ENCODE data around the gene SOD3. TPM values are rescaled to one million over a fixed set of nuclear protein-coding genes. Genes with fewer than 3 reads are reported as not detected.

The SOD3 gene
- total and polyA plus RNA-seq, 2 donors from 2014 or later, result 111 to 193 TPM

- no peak for DNase-seq
- H3K36me3 ChIP-seq (ENCODE audit: control insufficient read depth in 2 of 3, insufficient read depth in 3 of 3, low read length in 3 of 3), result no peaks in the 10 kb centered on the region
- H3K4me3 ChIP-seq (ENCODE audit: low read length in 3 of 3), result no peak overlapping the region
- no peaks in the 10 kb centered on the region for H3K9me3 ChIP-seq (ENCODE audit: control insufficient read depth in 2 of 3, insufficient read depth in 1 of 3, low read length in 3 of 3)
- TF ChIP-seq CTCF (IDR thresholded peaks at IDR 0.05; ENCODE audit: borderline replicate concordance, extremely low read depth, insufficient read depth), result no peak
- H3K4me1 ChIP-seq (ENCODE audit: control insufficient read depth in 2 of 3, insufficient read depth in 2 of 3, low read depth in 1 of 3, low read length in 3 of 3), result peaks cover 0 to 13% (median 8%) of the 10 kb centered on the region in 3 donors
- no peak overlapping the region for H3K27ac ChIP-seq (ENCODE audit: low read depth in 2 of 2, low read length in 2 of 2)
- no peak for FAIRE-seq
- peaks cover 8% of the 10 kb centered on the region for H3K27me3 ChIP-seq (ENCODE audit: control insufficient read depth, insufficient read depth, low read length)
- no peak overlapping the region for H3K9ac ChIP-seq (ENCODE audit: low read length in 3 of 3)
- intact Hi-C loops (cut with DNase I), result no loop called here
These were observed 3.8 kb downstream of the SOD3 start for GRCh38 chr4:24799196-24799543.

GRCh38 chr4:24799544-24800324, 4.4 kb downstream of the SOD3 start:
- Histone ChIP-seq H3K9ac (ENCODE audit: low read length in 3 of 3) (no peak overlapping the region), H3K9me3 (ENCODE audit: control insufficient read depth in 2 of 3, insufficient read depth in 1 of 3, low read length in 3 of 3) (no peaks in the 10 kb centered on the region), H3K36me3 (ENCODE audit: control insufficient read depth in 2 of 3, insufficient read depth in 3 of 3, low read length in 3 of 3) (no peaks in the 10 kb centered on the region), H3K4me3 (ENCODE audit: low read length in 3 of 3) (no peak overlapping the region), H3K27ac (ENCODE audit: low read depth in 2 of 2, low read length in 2 of 2) (no peak overlapping the region), H3K4me1 (ENCODE audit: control insufficient read depth in 2 of 3, insufficient read depth in 2 of 3, low read depth in 1 of 3, low read length in 3 of 3) (peaks cover 0 to 7% (median 7%) of the 10 kb centered on the region in 3 donors), H3K27me3 (ENCODE audit: control insufficient read depth, insufficient read depth, low read length) (peaks cover 8% of the 10 kb centered on the region)
- FAIRE-seq (no peak), DNase-seq (peak in 4 of 5 donors; percentile 29 to 77 (median 53))
- intact Hi-C loops (cut with DNase I), result no loop called here
- TF ChIP-seq CTCF (IDR thresholded peaks at IDR 0.05; ENCODE audit: borderline replicate concordance, extremely low read depth, insufficient read depth), result no peak

GRCh38 chr4:24800325-24800895, 5.0 kb downstream of the SOD3 start:
- peaks cover 0 to 5% (median 3%) of the 10 kb centered on the region in 3 donors for H3K4me1 ChIP-seq (ENCODE audit: control insufficient read depth in 2 of 3, insufficient read depth in 2 of 3, low read depth in 1 of 3, low read length in 3 of 3)
- peaks cover 8% of the 10 kb centered on the region for H3K27me3 ChIP-seq (ENCODE audit: control insufficient read depth, insufficient read depth, low read length)
- no peak for TF ChIP-seq CTCF (IDR thresholded peaks at IDR 0.05; ENCODE audit: borderline replicate concordance, extremely low read depth, insufficient read depth)
- no peak overlapping the region for H3K9ac ChIP-seq (ENCODE audit: low read length in 3 of 3)
- H3K9me3 ChIP-seq (ENCODE audit: control insufficient read depth in 2 of 3, insufficient read depth in 1 of 3, low read length in 3 of 3), result no peaks in the 10 kb centered on the region
- no peaks in the 10 kb centered on the region for H3K36me3 ChIP-seq (ENCODE audit: control insufficient read depth in 2 of 3, insufficient read depth in 3 of 3, low read length in 3 of 3)
- H3K4me3 ChIP-seq (ENCODE audit: low read length in 3 of 3), result no peak overlapping the region
- no peak overlapping the region for H3K27ac ChIP-seq (ENCODE audit: low read depth in 2 of 2, low read length in 2 of 2)
- FAIRE-seq (no peak), DNase-seq (peak in 3 of 5 donors; percentile 19 to 50 (median 37))
- intact Hi-C loops (cut with DNase I), result no loop called here

Data from kidney (tissue), 14 donors.